ENCODE measurements around the gene TIMM29.
"Not testable (repeated sequence)": the region's sequence is repeated elsewhere in the genome, so short reads cannot be mapped to it uniquely, and the experiment has no call there.

- TF ChIP-seq, protein P1, sequence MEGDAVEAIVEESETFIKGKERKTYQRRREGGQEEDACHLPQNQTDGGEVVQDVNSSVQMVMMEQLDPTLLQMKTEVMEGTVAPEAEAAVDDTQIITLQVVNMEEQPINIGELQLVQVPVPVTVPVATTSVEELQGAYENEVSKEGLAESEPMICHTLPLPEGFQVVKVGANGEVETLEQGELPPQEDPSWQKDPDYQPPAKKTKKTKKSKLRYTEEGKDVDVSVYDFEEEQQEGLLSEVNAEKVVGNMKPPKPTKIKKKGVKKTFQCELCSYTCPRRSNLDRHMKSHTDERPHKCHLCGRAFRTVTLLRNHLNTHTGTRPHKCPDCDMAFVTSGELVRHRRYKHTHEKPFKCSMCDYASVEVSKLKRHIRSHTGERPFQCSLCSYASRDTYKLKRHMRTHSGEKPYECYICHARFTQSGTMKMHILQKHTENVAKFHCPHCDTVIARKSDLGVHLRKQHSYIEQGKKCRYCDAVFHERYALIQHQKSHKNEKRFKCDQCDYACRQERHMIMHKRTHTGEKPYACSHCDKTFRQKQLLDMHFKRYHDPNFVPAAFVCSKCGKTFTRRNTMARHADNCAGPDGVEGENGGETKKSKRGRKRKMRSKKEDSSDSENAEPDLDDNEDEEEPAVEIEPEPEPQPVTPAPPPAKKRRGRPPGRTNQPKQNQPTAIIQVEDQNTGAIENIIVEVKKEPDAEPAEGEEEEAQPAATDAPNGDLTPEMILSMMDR (IDR thresholded peaks at IDR 0.05), result not testable (repeated sequence)
- not testable (repeated sequence) for TF ChIP-seq EZH2 (IDR thresholded peaks at IDR 0.05; ENCODE audit: borderline replicate concordance, insufficient read depth, low read depth, low read length, poor library complexity, severe bottlenecking)
Measured at GRCh38 chr19:10943412-10943811, 14.8 kb downstream of the TIMM29 start.

Measured in B cell (primary cell).